ENCODE measurements around the gene KCNIP4. TPM values are rescaled to one million over a fixed set of nuclear protein-coding genes. Genes with fewer than 3 reads are reported as not detected.

KCNIP4 gene
- total and polyA plus RNA-seq, 2 experiments from 2014 or later: 0.69 to 1.00 TPM

DNA sequence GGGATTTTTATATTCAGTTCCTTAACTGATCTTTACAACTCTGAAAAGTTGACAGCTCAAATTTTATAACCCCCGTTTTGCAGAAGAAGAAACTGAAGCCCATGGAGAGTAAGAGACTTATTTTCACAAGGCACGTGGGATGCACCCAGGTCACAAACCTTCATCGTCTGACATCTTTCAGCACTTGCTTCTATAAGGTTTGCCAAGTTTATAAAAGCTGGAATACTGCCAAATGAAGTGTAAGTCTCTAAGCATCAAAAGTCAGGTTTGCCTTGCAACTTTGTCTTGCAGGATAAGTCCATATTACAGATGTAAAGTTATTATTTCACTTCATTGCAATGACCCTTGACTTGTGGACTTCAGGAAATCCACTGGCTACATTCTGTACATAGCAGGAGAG lies 6.3 kb upstream of the KCNIP4 start:
- H3K27ac ChIP-seq: no peak overlapping the region
- no peak overlapping the region for H3K4me3 ChIP-seq
- H3K9me2 ChIP-seq (replicated peaks; ENCODE audit: insufficient read depth): no peaks in the 10 kb centered on the region
- H3K79me2 ChIP-seq: no peaks in the 10 kb centered on the region
- H3K36me3 ChIP-seq (replicated peaks; ENCODE audit: insufficient read depth, low read depth): no peaks in the 10 kb centered on the region
- H2AFZ ChIP-seq: no peak overlapping the region
- TF ChIP-seq EZH2 (IDR thresholded peaks at IDR 0.05; ENCODE audit: borderline replicate concordance): no peak
- TF ChIP-seq EZH2phosphoT487 (IDR thresholded peaks at IDR 0.05; ENCODE audit: low read depth, severe bottlenecking, unreplicated experiment): no peak
- TF ChIP-seq, protein P1, sequence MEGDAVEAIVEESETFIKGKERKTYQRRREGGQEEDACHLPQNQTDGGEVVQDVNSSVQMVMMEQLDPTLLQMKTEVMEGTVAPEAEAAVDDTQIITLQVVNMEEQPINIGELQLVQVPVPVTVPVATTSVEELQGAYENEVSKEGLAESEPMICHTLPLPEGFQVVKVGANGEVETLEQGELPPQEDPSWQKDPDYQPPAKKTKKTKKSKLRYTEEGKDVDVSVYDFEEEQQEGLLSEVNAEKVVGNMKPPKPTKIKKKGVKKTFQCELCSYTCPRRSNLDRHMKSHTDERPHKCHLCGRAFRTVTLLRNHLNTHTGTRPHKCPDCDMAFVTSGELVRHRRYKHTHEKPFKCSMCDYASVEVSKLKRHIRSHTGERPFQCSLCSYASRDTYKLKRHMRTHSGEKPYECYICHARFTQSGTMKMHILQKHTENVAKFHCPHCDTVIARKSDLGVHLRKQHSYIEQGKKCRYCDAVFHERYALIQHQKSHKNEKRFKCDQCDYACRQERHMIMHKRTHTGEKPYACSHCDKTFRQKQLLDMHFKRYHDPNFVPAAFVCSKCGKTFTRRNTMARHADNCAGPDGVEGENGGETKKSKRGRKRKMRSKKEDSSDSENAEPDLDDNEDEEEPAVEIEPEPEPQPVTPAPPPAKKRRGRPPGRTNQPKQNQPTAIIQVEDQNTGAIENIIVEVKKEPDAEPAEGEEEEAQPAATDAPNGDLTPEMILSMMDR (IDR thresholded peaks at IDR 0.05; ENCODE audit: poor library complexity): no peak
- no peaks in the 10 kb centered on the region for H4K20me1 ChIP-seq (ENCODE audit: insufficient read depth, poor library complexity, severe bottlenecking)
- 66% methylated on average over 3 of the region's 3 CpGs for WGBS (ENCODE audit: low lambda C conversion rate, missing lambda C conversion rate)
- no peaks in the 10 kb centered on the region for H3K9me3 ChIP-seq (ENCODE audit: low read depth)
- no peaks in the 10 kb centered on the region for H3K4me1 ChIP-seq (ENCODE audit: insufficient read depth)
- DNase-seq (ENCODE audit: low spot score): no peak
- H3K27me3 ChIP-seq: peaks cover 11% of the 10 kb centered on the region
- H3K4me2 ChIP-seq: no peak overlapping the region

DNA sequence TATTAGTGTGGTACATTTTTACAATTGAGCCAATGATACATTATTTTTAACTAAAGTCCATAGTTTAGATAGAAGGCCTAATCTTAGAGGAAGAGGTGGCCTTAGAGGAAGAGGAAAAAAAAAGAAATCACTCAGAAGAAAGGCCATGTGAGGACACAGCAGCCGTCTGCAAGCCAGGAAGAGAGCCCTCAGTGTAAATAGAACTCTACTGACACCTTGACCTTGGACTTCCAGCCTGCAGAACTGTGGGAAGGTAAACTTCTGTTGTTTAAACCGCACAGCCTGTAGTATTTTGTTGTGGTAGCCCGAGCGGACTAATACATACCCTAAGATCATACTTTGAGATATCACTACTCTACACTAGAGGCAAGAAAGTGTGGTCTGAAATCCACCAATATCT lies 5.1 kb upstream of the KCNIP4 start:
- no peak overlapping the region for H3K4me3 ChIP-seq
- no peak overlapping the region for H3K4me2 ChIP-seq
- no peaks in the 10 kb centered on the region for H3K9me3 ChIP-seq (ENCODE audit: low read depth)
- no peaks in the 10 kb centered on the region for H3K79me2 ChIP-seq
- WGBS (ENCODE audit: low lambda C conversion rate, missing lambda C conversion rate): 50% methylated on average over 4 of the region's 4 CpGs
- H3K9me2 ChIP-seq (replicated peaks; ENCODE audit: insufficient read depth): no peaks in the 10 kb centered on the region
- no peaks in the 10 kb centered on the region for H3K4me1 ChIP-seq (ENCODE audit: insufficient read depth)
- no peak overlapping the region for H3K27ac ChIP-seq
- H4K20me1 ChIP-seq (ENCODE audit: insufficient read depth, poor library complexity, severe bottlenecking): no peaks in the 10 kb centered on the region
- no peak overlapping the region for H2AFZ ChIP-seq
- no peaks in the 10 kb centered on the region for H3K36me3 ChIP-seq (replicated peaks; ENCODE audit: insufficient read depth, low read depth)
- DNase-seq (ENCODE audit: low spot score): no peak
- no peak for TF ChIP-seq EZH2phosphoT487 (IDR thresholded peaks at IDR 0.05; ENCODE audit: low read depth, severe bottlenecking, unreplicated experiment)
- TF ChIP-seq EZH2 (IDR thresholded peaks at IDR 0.05; ENCODE audit: borderline replicate concordance): no peak
- TF ChIP-seq, protein P1 (IDR thresholded peaks at IDR 0.05; ENCODE audit: poor library complexity): no peak
- H3K27me3 ChIP-seq: peaks cover 22% of the 10 kb centered on the region

DNA sequence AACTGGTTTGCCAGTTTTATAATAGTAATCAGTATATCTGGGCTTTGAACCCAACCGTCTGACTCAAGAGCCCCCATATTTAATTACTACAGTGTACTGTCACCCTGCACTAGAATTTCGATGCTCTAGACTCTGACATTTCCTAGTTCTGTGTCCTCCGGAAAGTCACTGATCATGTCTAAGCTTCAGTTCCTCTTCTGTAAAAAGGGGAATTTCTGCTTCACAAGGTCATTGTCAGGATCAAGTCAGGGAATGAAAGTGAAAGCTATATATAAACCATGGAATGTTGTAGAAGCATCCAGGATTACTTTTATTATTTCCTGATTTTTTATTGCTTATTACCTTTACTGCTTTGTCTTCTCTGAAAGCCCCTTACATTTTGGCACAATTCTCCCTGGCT lies 4.0 kb upstream of the KCNIP4 start:
- TF ChIP-seq, protein P1 (IDR thresholded peaks at IDR 0.05; ENCODE audit: poor library complexity): no peak
- TF ChIP-seq EZH2phosphoT487 (IDR thresholded peaks at IDR 0.05; ENCODE audit: low read depth, severe bottlenecking, unreplicated experiment) (no peak), EZH2 (IDR thresholded peaks at IDR 0.05; ENCODE audit: borderline replicate concordance) (no peak)
- Histone ChIP-seq H3K4me1 (ENCODE audit: insufficient read depth) (no peaks in the 10 kb centered on the region), H3K36me3 (replicated peaks; ENCODE audit: insufficient read depth, low read depth) (no peaks in the 10 kb centered on the region), H3K27me3 (peaks cover 31% of the 10 kb centered on the region), H3K27ac (no peak overlapping the region), H3K4me2 (no peak overlapping the region), H3K9me2 (replicated peaks; ENCODE audit: insufficient read depth) (no peaks in the 10 kb centered on the region), H3K79me2 (no peaks in the 10 kb centered on the region), H2AFZ (no peak overlapping the region), H3K4me3 (no peak overlapping the region), H3K9me3 (ENCODE audit: low read depth) (no peaks in the 10 kb centered on the region), H4K20me1 (ENCODE audit: insufficient read depth, poor library complexity, severe bottlenecking) (no peaks in the 10 kb centered on the region)
- no peak for DNase-seq (ENCODE audit: low spot score)
- 75% methylated on average over 3 of the region's 3 CpGs for WGBS (ENCODE audit: low lambda C conversion rate, missing lambda C conversion rate)

DNA sequence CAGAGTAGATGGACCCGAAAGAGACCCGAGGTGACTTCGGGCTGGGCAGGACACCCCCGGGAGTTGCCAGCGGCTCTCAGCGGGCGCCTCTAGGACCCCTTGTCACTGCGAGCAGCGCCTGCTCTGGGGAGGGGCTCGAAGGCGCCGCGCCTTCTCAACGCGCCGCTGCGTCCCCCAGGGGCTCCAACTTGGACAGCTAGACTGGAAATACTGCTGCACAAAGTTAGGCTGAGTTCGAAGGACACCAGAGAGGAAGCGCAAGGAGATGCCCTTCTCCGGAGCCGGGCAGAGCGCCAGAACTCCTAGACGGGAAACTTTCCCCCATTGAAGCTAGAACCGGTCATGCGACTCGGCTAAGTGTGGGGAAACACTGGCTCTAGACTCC lies 493 bp upstream of the KCNIP4 start:
- Histone ChIP-seq H3K27ac (no peak overlapping the region), H3K4me3 (no peak overlapping the region), H3K4me1 (ENCODE audit: insufficient read depth) (no peaks in the 10 kb centered on the region), H3K9me3 (ENCODE audit: low read depth) (no peaks in the 10 kb centered on the region), H4K20me1 (ENCODE audit: insufficient read depth, poor library complexity, severe bottlenecking) (no peaks in the 10 kb centered on the region), H3K79me2 (no peaks in the 10 kb centered on the region), H3K27me3 (peaks cover 53% of the 10 kb centered on the region), H3K4me2 (peak overlapping the region; percentile 96), H2AFZ (no peak overlapping the region), H3K36me3 (replicated peaks; ENCODE audit: insufficient read depth, low read depth) (no peaks in the 10 kb centered on the region), H3K9me2 (replicated peaks; ENCODE audit: insufficient read depth) (no peaks in the 10 kb centered on the region)
- DNase-seq (ENCODE audit: low spot score): peak; percentile 23
- TF ChIP-seq EZH2 (IDR thresholded peaks at IDR 0.05; ENCODE audit: borderline replicate concordance) (no peak), EZH2phosphoT487 (IDR thresholded peaks at IDR 0.05; ENCODE audit: low read depth, severe bottlenecking, unreplicated experiment) (no peak)
- TF ChIP-seq, protein P1 (IDR thresholded peaks at IDR 0.05; ENCODE audit: poor library complexity): no peak
- 10% methylated on average over 19 of the region's 26 CpGs for WGBS (ENCODE audit: low lambda C conversion rate, missing lambda C conversion rate)

All from hepatocyte (in vitro differentiated cells).